HCT116 (cell line): ENCODE data around the gene PDE6A. TPM values are rescaled to one million over a fixed set of nuclear protein-coding genes. Genes with fewer than 3 reads are reported as not detected.

Experiments used
- ATAC-seq: fragments of 200-7000 bp; cut with Tn5 transposase; 2 replicates; pipeline ENCODE4 v1.9.1; 2020; ENCODE audit warnings: mild to moderate bottlenecking, moderate library complexity
- BruUV-seq: library from RNA; stranded (reverse); fragments of 400-500 nt; replicated peaks from 2 replicates; lab custom pipeline; 2021; lab: Mats Ljungman, UMichigan
- CTCF ChIA-PET: fragments of 300-600 bp; sonication (Branson Sonifier 250); formaldehyde crosslinking; loops from one replicate; lab custom pipeline; 2021; ENCODE audit warnings: antibody characterized with exemption; lab: Charles Lee
- POLR2A ChIA-PET: fragments of 300-600, 350-600 bp; sonication (Branson Sonifier 250); formaldehyde crosslinking; loops from one replicate; lab custom pipeline; 2021; ENCODE audit warnings: antibody characterized with exemption; lab: Charles Lee
- RAD21 ChIA-PET, 2 experiments: fragments of 300-600 bp; sonication (Branson Sonifier 250); formaldehyde crosslinking; loops; one replicate each; lab custom pipeline; 2023; ENCODE audit warnings: low total read pairs in 2 of 2; ENCODE audit not compliant: uncharacterized antibody in 2 of 2, unreplicated experiment in 2 of 2, low non-redundant PET in 1 of 2; lab: Charles Lee
- DNase-seq: peaks from one replicate; pipeline ENCODE4 v3.0.0-alpha.2; 2010; ENCODE audit warnings: low read depth, low spot score
- H2AFZ ChIP-seq: fragments of 200-600 bp; shearing (Covaris generic), sonication (generic); 2 replicates; pipeline ENCODE4 v1.6.1; 2017; ENCODE audit warnings: low read depth, mixed run types, mixed read lengths, antibody characterized with exemption, low read length; ENCODE audit not compliant: poor library complexity, severe bottlenecking
- H3K27ac ChIP-seq: 2 replicates; pipeline ENCODE4 v1.5.1; 2012; ENCODE audit warnings: low read depth, low read length
- H3K27me3 ChIP-seq: fragments of 200-600 bp; sonication (generic); 2 replicates; pipeline ENCODE4 v1.6.1; 2016; ENCODE audit warnings: mixed run types, low read length, mixed read lengths; ENCODE audit not compliant: insufficient read depth
- H3K36me3 ChIP-seq, 2 experiments: fragments of 200-500 bp in 1 of 2; fragments of 200-600 bp in 1 of 2; sonication (Bioruptor generic) in 1 of 2; sonication (generic) in 1 of 2; 2 replicates each; pipeline versions ENCODE4 v1.5.1 to v1.6.1; 2014 to 2016; ENCODE audit warnings: low read length in 2 of 2, inconsistent platforms in 1 of 2, mixed read lengths in 1 of 2, mixed run types in 1 of 2; ENCODE audit not compliant: insufficient read depth in 2 of 2, control insufficient read depth in 1 of 2
- H3K4me1 ChIP-seq, 2 experiments: fragments of 200-600 bp in 1 of 2; sonication (generic) in 1 of 2; 2 replicates each; pipeline versions ENCODE4 v1.5.1 to v1.6.1; 2012 to 2017; ENCODE audit warnings: low read length in 2 of 2, inconsistent platforms in 1 of 2, mild to moderate bottlenecking in 1 of 2, mixed read lengths in 1 of 2, mixed run types in 1 of 2, moderate library complexity in 1 of 2; ENCODE audit not compliant: insufficient read depth in 2 of 2, control insufficient read depth in 1 of 2
- H3K4me2 ChIP-seq: fragments of 200-600 bp; sonication (generic); 2 replicates; pipeline ENCODE4 v1.6.1; 2017; ENCODE audit warnings: mixed run types, low read length, mixed read lengths
- H3K4me3 ChIP-seq, 2 experiments: fragments of 200-600 bp in 1 of 2; sonication (generic) in 1 of 2; replicated peaks in 1 of 2; 2 replicates each; pipeline ENCODE4 v1.5.1; 2011 to 2016; ENCODE audit warnings: low read length in 2 of 2, control low read depth in 1 of 2, low read depth in 1 of 2, mild to moderate bottlenecking in 1 of 2, mixed read lengths in 1 of 2, mixed run types in 1 of 2
- H3K79me2 ChIP-seq: fragments of 200-600 bp; sonication (generic); 2 replicates; pipeline ENCODE4 v1.6.1; 2017; ENCODE audit warnings: mild to moderate bottlenecking, mixed run types, low read length, moderate library complexity, mixed read lengths; ENCODE audit not compliant: insufficient read depth
- H3K9ac ChIP-seq: fragments of 200-600 bp; sonication (generic); 2 replicates; pipeline ENCODE4 v1.6.1; 2016; ENCODE audit warnings: low read length, mixed read lengths
- H3K9me2 ChIP-seq: fragments of 200-600 bp; sonication (generic), shearing (Covaris generic); 2 replicates; pipeline ENCODE4 v1.6.1; 2017; ENCODE audit warnings: mixed run types, mild to moderate bottlenecking, moderate library complexity; ENCODE audit not compliant: insufficient read depth
- H3K9me3 ChIP-seq, 2 experiments: fragments of 200-500 bp in 1 of 2; fragments of 200-600 bp in 1 of 2; sonication (Bioruptor generic) in 1 of 2; sonication (generic) in 1 of 2; 2 replicates each; pipeline ENCODE4 v1.6.1; 2014 to 2017; ENCODE audit warnings: low read length in 2 of 2, mixed read lengths in 2 of 2, inconsistent platforms in 1 of 2, low read depth in 1 of 2, mild to moderate bottlenecking in 1 of 2, mixed run types in 1 of 2, moderate library complexity in 1 of 2; ENCODE audit not compliant: control insufficient read depth in 1 of 2, insufficient read depth in 1 of 2
- H4K20me1 ChIP-seq: fragments of 200-600 bp; sonication (generic), shearing (Covaris generic); 2 replicates; pipeline ENCODE4 v1.6.1; 2017; ENCODE audit warnings: mixed run types, mild to moderate bottlenecking, moderate library complexity; ENCODE audit not compliant: insufficient read depth
- ATF3 ChIP-seq: IDR thresholded peaks from 2 replicates; pipeline ENCODE4 v1.6.1; 2012
- CEBPB ChIP-seq: IDR thresholded peaks from 2 replicates; pipeline ENCODE4 v1.6.1; 2012; ENCODE audit warnings: low read depth
- EGR1 ChIP-seq: IDR thresholded peaks from 2 replicates; pipeline ENCODE4 v1.6.1; 2012; ENCODE audit warnings: low read depth
- EZH2 ChIP-seq: fragments of 200-600 bp; sonication (generic); IDR thresholded peaks from 2 replicates; pipeline ENCODE4 v1.6.1; 2017; ENCODE audit warnings: antibody characterized with exemption, mixed run types
- FOSL1 ChIP-seq: IDR thresholded peaks from 2 replicates; pipeline ENCODE4 v1.6.1; 2012; ENCODE audit warnings: low read depth
- MAX ChIP-seq: IDR thresholded peaks from 2 replicates; pipeline ENCODE4 v1.6.1; 2012
- POLR2AphosphoS5 ChIP-seq: IDR thresholded peaks from 2 replicates; pipeline ENCODE4 v1.6.1; 2011; ENCODE audit warnings: mild to moderate bottlenecking, low read depth, low read length, moderate library complexity
- REST ChIP-seq: IDR thresholded peaks from 2 replicates; pipeline ENCODE4 v1.6.1; 2012; ENCODE audit warnings: low read depth
- SP1 ChIP-seq: IDR thresholded peaks from 2 replicates; pipeline ENCODE4 v1.6.1; 2012; ENCODE audit warnings: low read depth
- SRF ChIP-seq: IDR thresholded peaks from 2 replicates; pipeline ENCODE4 v1.6.1; 2012; ENCODE audit warnings: low read depth
- TCF7L2 ChIP-seq: IDR thresholded peaks from 2 replicates; pipeline ENCODE4 v1.7.0; 2011; ENCODE audit warnings: borderline replicate concordance, inconsistent platforms; ENCODE audit not compliant: insufficient read depth, insufficient read length; ENCODE audit errors: extremely low read depth
- YY1 ChIP-seq: IDR thresholded peaks from 2 replicates; pipeline ENCODE4 v1.6.1; 2011; ENCODE audit warnings: low read length, low read depth, moderate library complexity, mild to moderate bottlenecking; ENCODE audit not compliant: insufficient replicate concordance; ENCODE audit errors: extremely low read depth
- ZBTB33 ChIP-seq: IDR thresholded peaks from 2 replicates; pipeline ENCODE4 v1.6.1; 2011; ENCODE audit warnings: mild to moderate bottlenecking, low read length, moderate library complexity; ENCODE audit not compliant: insufficient replicate concordance; ENCODE audit errors: extremely low read depth
- intact Hi-C: fragments of 100-400 bp; cut with micrococcal nuclease; formaldehyde crosslinking; loops from 2 replicates; pipeline ENCODE4 v1.10.0; 2022
- total RNA-seq: library from RNA; stranded (reverse); gene quantifications from one replicate; pipeline ENCODE4 v1.2.1, GENCODE V29; 2021; ENCODE audit not compliant: unreplicated experiment

The PDE6A gene
- total RNA-seq, 1 experiment from 2014 or later = not detected

- POLR2A ChIA-PET = no interaction called here
- Histone ChIP-seq H3K4me3 (no peak overlapping the region), H3K4me1 (peaks cover 8 to 17% of the 10 kb centered on the region in 2 experiments), H3K36me3 (no peaks in the 10 kb centered on the region), H3K9ac (no peak overlapping the region), H3K79me2 (no peaks in the 10 kb centered on the region), H2AFZ (peak overlapping the region; percentile 44), H4K20me1 (no peaks in the 10 kb centered on the region), H3K9me2 (no peaks in the 10 kb centered on the region), H3K4me2 (peak overlapping the region; percentile 47; the same call in 1 of the 2 replicates), H3K9me3 (no peaks in the 10 kb centered on the region), H3K27ac (no peak overlapping the region), H3K27me3 (no peaks in the 10 kb centered on the region)
- RAD21 ChIA-PET = no interaction called here
- CTCF ChIA-PET = no interaction called here
- intact Hi-C loops = no loop called here
- TF ChIP-seq ZBTB33 (no peak), CEBPB (no peak), EZH2 (no peak), EGR1 (no peak), SRF (no peak), TCF7L2 (no peak), YY1 (no peak), ATF3 (no peak), POLR2AphosphoS5 (no peak), REST (no peak), SP1 (no peak), MAX (no peak), FOSL1 (no peak)
- ATAC-seq (no peak), DNase-seq (no peak)
- no TSS peak for BruUV-seq
These were observed 56.3 kb downstream of the PDE6A start for GRCh38 chr5:149888280-149888679.
